Measurements from ENCODE around the gene KRT76.
"Not testable (repeated sequence)": the region's sequence is repeated elsewhere in the genome, so short reads cannot be mapped to it uniquely, and the experiment has no call there.

The KRT76 gene

GRCh38 chr12:52753283-52753682 is 23.9 kb downstream of the KRT76 start:
- CTCF ChIA-PET = no interaction called here

GRCh38 chr12:52752516-52752915 is 24.6 kb downstream of the KRT76 start:
- CTCF ChIA-PET = no interaction called here
- TF ChIP-seq LEF1 (IDR thresholded peaks at IDR 0.05; ENCODE audit: borderline replicate concordance) (no peak), ARNT (IDR thresholded peaks at IDR 0.05) (no peak), FOXA1 (IDR thresholded peaks at IDR 0.05) (no peak), BHLHE40 (IDR thresholded peaks at IDR 0.05; ENCODE audit: borderline replicate concordance) (no peak), L3MBTL2 (conservative IDR thresholded peaks at IDR 0.05) (no peak), HDGF (IDR thresholded peaks at IDR 0.05; ENCODE audit: borderline replicate concordance) (no peak), ELF4 (IDR thresholded peaks at IDR 0.05) (no peak), SP1 (IDR thresholded peaks at IDR 0.05) (no peak), ZNF384 (IDR thresholded peaks at IDR 0.05) (no peak), FOXM1 (IDR thresholded peaks at IDR 0.05; ENCODE audit: borderline replicate concordance) (no peak), PKNOX1 (IDR thresholded peaks at IDR 0.05) (no peak), FOXK2 (IDR thresholded peaks at IDR 0.05) (no peak), NFRKB (IDR thresholded peaks at IDR 0.05) (no peak), SUZ12 (IDR thresholded peaks at IDR 0.05) (no peak)
- no peak for DNase-seq (ENCODE audit: extremely low spot score)
- POLR2A ChIA-PET = no interaction called here

More at GRCh38 chr12:52753283-52753682, 23.9 kb downstream of the KRT76 start:
- no peak for DNase-seq (ENCODE audit: extremely low spot score)
- POLR2A ChIA-PET = no interaction called here
- TF ChIP-seq FOXK2 (IDR thresholded peaks at IDR 0.05) = no peak
- no peak for TF ChIP-seq TARDBP (IDR thresholded peaks at IDR 0.05)
- no peak for TF ChIP-seq ARNT (IDR thresholded peaks at IDR 0.05)
- TF ChIP-seq FOXM1 (IDR thresholded peaks at IDR 0.05; ENCODE audit: borderline replicate concordance) = no peak
- no peak for TF ChIP-seq L3MBTL2 (conservative IDR thresholded peaks at IDR 0.05)
- no peak for TF ChIP-seq SP1 (IDR thresholded peaks at IDR 0.05)
- no peak for TF ChIP-seq PKNOX1 (IDR thresholded peaks at IDR 0.05)
- TF ChIP-seq CTBP1 (IDR thresholded peaks at IDR 0.05; ENCODE audit: borderline replicate concordance) = no peak
- TF ChIP-seq ELF4 (IDR thresholded peaks at IDR 0.05) = no peak
- TF ChIP-seq BHLHE40 (IDR thresholded peaks at IDR 0.05; ENCODE audit: borderline replicate concordance) = no peak
- TF ChIP-seq FOXA1 (IDR thresholded peaks at IDR 0.05) = no peak
- TF ChIP-seq NFRKB (IDR thresholded peaks at IDR 0.05) = no peak
- TF ChIP-seq LEF1 (IDR thresholded peaks at IDR 0.05; ENCODE audit: borderline replicate concordance) = no peak

- TF ChIP-seq ZNF384 (IDR thresholded peaks at IDR 0.05) (no peak), SUZ12 (IDR thresholded peaks at IDR 0.05) (no peak), L3MBTL2 (conservative IDR thresholded peaks at IDR 0.05) (no peak), CTBP1 (IDR thresholded peaks at IDR 0.05; ENCODE audit: borderline replicate concordance) (no peak), ARNT (IDR thresholded peaks at IDR 0.05) (no peak), TARDBP (IDR thresholded peaks at IDR 0.05) (no peak), FOXK2 (IDR thresholded peaks at IDR 0.05) (no peak), NFRKB (IDR thresholded peaks at IDR 0.05) (no peak), LEF1 (IDR thresholded peaks at IDR 0.05; ENCODE audit: borderline replicate concordance) (no peak), FOXM1 (IDR thresholded peaks at IDR 0.05; ENCODE audit: borderline replicate concordance) (no peak), HDGF (IDR thresholded peaks at IDR 0.05; ENCODE audit: borderline replicate concordance) (no peak), PKNOX1 (IDR thresholded peaks at IDR 0.05) (no peak), BHLHE40 (IDR thresholded peaks at IDR 0.05; ENCODE audit: borderline replicate concordance) (no peak), SP1 (IDR thresholded peaks at IDR 0.05) (no peak), FOXA1 (IDR thresholded peaks at IDR 0.05) (no peak), ELF4 (IDR thresholded peaks at IDR 0.05) (no peak)
- ChIA-PET CTCF (interaction anchor here (0.6 kb wide), 1 partner anchor 127 kb away, joined by 3 read pairs; no protein-coding TSS in a partner anchor), POLR2A (no interaction called here)
- DNase-seq (ENCODE audit: extremely low spot score) = no peak
Measured at GRCh38 chr12:52751795-52752194, 25.4 kb downstream of the KRT76 start.

GRCh38 chr12:52750532-52750931 is 26.6 kb downstream of the KRT76 start:
- CTCF ChIA-PET; DNase-seq (ENCODE audit: extremely low spot score); POLR2A ChIA-PET: not testable (repeated sequence)

GRCh38 chr12:52749827-52750226 is 27.3 kb downstream of the KRT76 start:
- POLR2A ChIA-PET = no interaction called here
- TF ChIP-seq FOXM1 (IDR thresholded peaks at IDR 0.05; ENCODE audit: borderline replicate concordance) = no peak
- no peak for TF ChIP-seq FOXA1 (IDR thresholded peaks at IDR 0.05)
- TF ChIP-seq CTBP1 (IDR thresholded peaks at IDR 0.05; ENCODE audit: borderline replicate concordance) = no peak
- TF ChIP-seq LEF1 (IDR thresholded peaks at IDR 0.05; ENCODE audit: borderline replicate concordance) = no peak
- no peak for TF ChIP-seq PKNOX1 (IDR thresholded peaks at IDR 0.05)

GRCh38 chr12:52748578-52748977 is 28.6 kb downstream of the KRT76 start:
- CTCF ChIA-PET = no interaction called here
- TF ChIP-seq TARDBP (IDR thresholded peaks at IDR 0.05) = no peak
- no peak for TF ChIP-seq SUZ12 (IDR thresholded peaks at IDR 0.05)
- TF ChIP-seq FOXM1 (IDR thresholded peaks at IDR 0.05; ENCODE audit: borderline replicate concordance) = no peak
- TF ChIP-seq PKNOX1 (IDR thresholded peaks at IDR 0.05) = no peak
- no peak for TF ChIP-seq ELF4 (IDR thresholded peaks at IDR 0.05)
- TF ChIP-seq NFRKB (IDR thresholded peaks at IDR 0.05) = no peak
- DNase-seq (ENCODE audit: extremely low spot score) = no peak
- POLR2A ChIA-PET = no interaction called here

More at GRCh38 chr12:52749827-52750226, 27.3 kb downstream of the KRT76 start:
- CTCF ChIA-PET = no interaction called here
- no peak for DNase-seq (ENCODE audit: extremely low spot score)

Data from HEK293T (cell line).